SK-N-SH (cell line): ENCODE data around the gene KRCC1.

Experiments
- CHD2 ChIP-seq: fragments of 150-350 bp; IDR thresholded peaks from 2 replicates; pipeline ENCODE4 v1.6.1; 2018; ENCODE audit warnings: low read length; ENCODE audit not compliant: partially characterized antibody
- EP300 ChIP-seq, 2 experiments: IDR thresholded peaks; 2 replicates each; pipeline versions ENCODE4 v1.4.0 to v1.6.1; 2012; ENCODE audit warnings: borderline replicate concordance in 1 of 2, low read depth in 1 of 2, low read length in 1 of 2
- MAX ChIP-seq: IDR thresholded peaks from 2 replicates; pipeline ENCODE4 v1.4.0; 2012; ENCODE audit warnings: low read depth
- TEAD4 ChIP-seq: IDR thresholded peaks from 2 replicates; pipeline ENCODE4 v1.4.0; 2012; ENCODE audit warnings: mild to moderate bottlenecking, borderline replicate concordance; ENCODE audit not compliant: insufficient read depth
- USF2 ChIP-seq: fragments of 150-350 bp; IDR thresholded peaks from 2 replicates; pipeline ENCODE4 v1.6.1; 2017; ENCODE audit warnings: antibody characterized with exemption, low read length, low read depth, borderline replicate concordance
- TF ChIP-seq, protein P1 (sequence below): fragments of 200-600 bp; sonication (generic); IDR thresholded peaks from 2 replicates; pipeline ENCODE4 v1.6.1; 2017; ENCODE audit warnings: antibody characterized with exemption, mild to moderate bottlenecking, moderate library complexity
- TF ChIP-seq, protein P2 (sequence below): IDR thresholded peaks from 2 replicates; pipeline ENCODE4 v1.4.0; 2012; ENCODE audit warnings: low read depth, borderline replicate concordance

GRCh38 chr2:88091943-88092342 is 36.4 kb upstream of the KRCC1 start:
- TF ChIP-seq, protein P1, sequence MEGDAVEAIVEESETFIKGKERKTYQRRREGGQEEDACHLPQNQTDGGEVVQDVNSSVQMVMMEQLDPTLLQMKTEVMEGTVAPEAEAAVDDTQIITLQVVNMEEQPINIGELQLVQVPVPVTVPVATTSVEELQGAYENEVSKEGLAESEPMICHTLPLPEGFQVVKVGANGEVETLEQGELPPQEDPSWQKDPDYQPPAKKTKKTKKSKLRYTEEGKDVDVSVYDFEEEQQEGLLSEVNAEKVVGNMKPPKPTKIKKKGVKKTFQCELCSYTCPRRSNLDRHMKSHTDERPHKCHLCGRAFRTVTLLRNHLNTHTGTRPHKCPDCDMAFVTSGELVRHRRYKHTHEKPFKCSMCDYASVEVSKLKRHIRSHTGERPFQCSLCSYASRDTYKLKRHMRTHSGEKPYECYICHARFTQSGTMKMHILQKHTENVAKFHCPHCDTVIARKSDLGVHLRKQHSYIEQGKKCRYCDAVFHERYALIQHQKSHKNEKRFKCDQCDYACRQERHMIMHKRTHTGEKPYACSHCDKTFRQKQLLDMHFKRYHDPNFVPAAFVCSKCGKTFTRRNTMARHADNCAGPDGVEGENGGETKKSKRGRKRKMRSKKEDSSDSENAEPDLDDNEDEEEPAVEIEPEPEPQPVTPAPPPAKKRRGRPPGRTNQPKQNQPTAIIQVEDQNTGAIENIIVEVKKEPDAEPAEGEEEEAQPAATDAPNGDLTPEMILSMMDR, result no peak
- TF ChIP-seq EP300 (IDR thresholded peaks at IDR 0.05; ENCODE audit: borderline replicate concordance in 1 of 2, low read depth in 1 of 2, low read length in 1 of 2) (no peak), CHD2 (no peak), TEAD4 (no peak), MAX (no peak), USF2 (no peak)
- TF ChIP-seq, protein P2, sequence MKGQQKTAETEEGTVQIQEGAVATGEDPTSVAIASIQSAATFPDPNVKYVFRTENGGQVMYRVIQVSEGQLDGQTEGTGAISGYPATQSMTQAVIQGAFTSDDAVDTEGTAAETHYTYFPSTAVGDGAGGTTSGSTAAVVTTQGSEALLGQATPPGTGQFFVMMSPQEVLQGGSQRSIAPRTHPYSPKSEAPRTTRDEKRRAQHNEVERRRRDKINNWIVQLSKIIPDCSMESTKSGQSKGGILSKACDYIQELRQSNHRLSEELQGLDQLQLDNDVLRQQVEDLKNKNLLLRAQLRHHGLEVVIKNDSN, result no peak
